AG04450 (cell line): ENCODE results near the gene KIAA0825. TPM values are rescaled to one million over a fixed set of nuclear protein-coding genes. Genes with fewer than 3 reads are reported as not detected.

Experiments used
- CTCF ChIA-PET: fragments of 300-600, 350-600 bp; formaldehyde crosslinking; extraction: SDS; loops from one replicate; lab custom pipeline; 2022; ENCODE audit warnings: antibody characterized with exemption, inconsistent platforms; lab: Charles Lee
- POLR2A ChIA-PET: fragments of 350-600 bp; formaldehyde crosslinking; extraction: SDS; loops from one replicate; lab custom pipeline; 2021; ENCODE audit warnings: antibody characterized with exemption, inconsistent platforms; lab: Yijun Ruan, JAX
- DNase-seq: peaks from one replicate; pipeline ENCODE4 v3.0.0-alpha.2; 2011; ENCODE audit warnings: low read depth, low spot score
- H3K27ac ChIP-seq: one replicate; pipeline ENCODE4 v1.5.1; 2012; ENCODE audit warnings: low read depth, low read length, control low read depth
- H3K27me3 ChIP-seq: one replicate; pipeline ENCODE4 v1.6.0; 2012; ENCODE audit warnings: low read length; ENCODE audit not compliant: control insufficient read depth, insufficient read depth
- H3K4me3 ChIP-seq: 2 replicates; pipeline ENCODE4 v1.5.1; 2011; ENCODE audit warnings: mild to moderate bottlenecking, low read depth, low read length, control low read depth
- H3K9me3 ChIP-seq: 2 replicates; pipeline ENCODE4 v1.5.1; 2012; ENCODE audit warnings: low read length; ENCODE audit not compliant: control insufficient read depth, insufficient read depth
- polyA plus RNA-seq: library from polyadenylated mRNA; depleted of rRNA; stranded (reverse); fragments of >200 nt; gene quantifications from 2 replicates; pipeline ENCODE4 v1.2.3, GENCODE V29; 2011
- TF ChIP-seq, protein P1 (sequence below): IDR thresholded peaks from 2 replicates; pipeline ENCODE4 v1.5.1; 2011; ENCODE audit warnings: low read depth, low read length, control low read depth, inconsistent platforms

Gene KIAA0825
- polyA plus RNA-seq, 1 experiment: 2.1 TPM

DNA sequence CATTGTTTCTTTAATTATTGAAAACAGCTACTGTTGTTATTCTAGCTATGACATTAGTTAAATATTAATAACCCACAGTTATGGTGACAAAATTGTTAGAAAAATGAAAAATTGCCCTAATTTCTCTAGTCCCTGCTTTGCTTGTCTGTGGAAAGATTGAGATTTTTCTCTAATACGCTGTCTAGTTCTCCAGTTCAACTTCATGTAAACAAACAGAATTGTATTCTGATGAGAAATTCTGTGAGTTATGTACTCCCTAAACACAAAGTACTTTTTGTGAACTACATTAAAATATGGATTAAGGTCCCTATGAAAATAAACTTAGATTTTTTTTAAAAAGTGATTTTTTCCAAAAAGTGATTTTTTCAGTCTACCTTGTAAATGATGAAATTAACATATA is 8.8 kb upstream of the KIAA0825 start:
- TF ChIP-seq, protein P1, sequence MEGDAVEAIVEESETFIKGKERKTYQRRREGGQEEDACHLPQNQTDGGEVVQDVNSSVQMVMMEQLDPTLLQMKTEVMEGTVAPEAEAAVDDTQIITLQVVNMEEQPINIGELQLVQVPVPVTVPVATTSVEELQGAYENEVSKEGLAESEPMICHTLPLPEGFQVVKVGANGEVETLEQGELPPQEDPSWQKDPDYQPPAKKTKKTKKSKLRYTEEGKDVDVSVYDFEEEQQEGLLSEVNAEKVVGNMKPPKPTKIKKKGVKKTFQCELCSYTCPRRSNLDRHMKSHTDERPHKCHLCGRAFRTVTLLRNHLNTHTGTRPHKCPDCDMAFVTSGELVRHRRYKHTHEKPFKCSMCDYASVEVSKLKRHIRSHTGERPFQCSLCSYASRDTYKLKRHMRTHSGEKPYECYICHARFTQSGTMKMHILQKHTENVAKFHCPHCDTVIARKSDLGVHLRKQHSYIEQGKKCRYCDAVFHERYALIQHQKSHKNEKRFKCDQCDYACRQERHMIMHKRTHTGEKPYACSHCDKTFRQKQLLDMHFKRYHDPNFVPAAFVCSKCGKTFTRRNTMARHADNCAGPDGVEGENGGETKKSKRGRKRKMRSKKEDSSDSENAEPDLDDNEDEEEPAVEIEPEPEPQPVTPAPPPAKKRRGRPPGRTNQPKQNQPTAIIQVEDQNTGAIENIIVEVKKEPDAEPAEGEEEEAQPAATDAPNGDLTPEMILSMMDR: no peak
- no peak for DNase-seq
- CTCF ChIA-PET: interaction anchor here (1.6 kb wide), 1 partner anchor 111 kb away, joined by 5 read pairs; no protein-coding TSS in a partner anchor
- H3K4me3 ChIP-seq: no peak overlapping the region
- H3K9me3 ChIP-seq: no peaks in the 10 kb centered on the region
- POLR2A ChIA-PET: no interaction called here
- no peaks in the 10 kb centered on the region for H3K27me3 ChIP-seq
- H3K27ac ChIP-seq: no peak overlapping the region

DNA sequence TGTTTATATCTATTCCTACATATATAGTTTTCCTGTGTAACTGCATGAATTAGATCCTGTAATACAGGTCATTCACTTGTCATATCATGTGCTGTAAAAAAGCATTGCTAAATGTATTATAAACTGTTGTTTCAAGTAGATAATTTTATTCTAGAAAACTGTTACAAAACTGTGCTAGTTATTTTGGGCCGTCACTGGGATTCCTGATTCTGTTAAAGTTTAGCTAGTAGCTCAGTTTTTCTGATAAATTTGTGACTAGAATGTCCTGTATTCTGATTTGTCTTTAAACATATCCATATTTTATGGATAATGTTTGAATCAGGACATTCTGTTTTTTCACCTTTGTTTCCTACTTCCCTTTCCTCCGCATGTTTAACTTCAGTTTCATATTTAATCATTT is 5.5 kb upstream of the KIAA0825 start:
- POLR2A ChIA-PET: no interaction called here
- no peak for DNase-seq
- CTCF ChIA-PET: no interaction called here
- no peak overlapping the region for H3K27ac ChIP-seq
- TF ChIP-seq, protein P1: no peak
- no peaks in the 10 kb centered on the region for H3K27me3 ChIP-seq
- H3K9me3 ChIP-seq: no peaks in the 10 kb centered on the region
- no peak overlapping the region for H3K4me3 ChIP-seq

DNA sequence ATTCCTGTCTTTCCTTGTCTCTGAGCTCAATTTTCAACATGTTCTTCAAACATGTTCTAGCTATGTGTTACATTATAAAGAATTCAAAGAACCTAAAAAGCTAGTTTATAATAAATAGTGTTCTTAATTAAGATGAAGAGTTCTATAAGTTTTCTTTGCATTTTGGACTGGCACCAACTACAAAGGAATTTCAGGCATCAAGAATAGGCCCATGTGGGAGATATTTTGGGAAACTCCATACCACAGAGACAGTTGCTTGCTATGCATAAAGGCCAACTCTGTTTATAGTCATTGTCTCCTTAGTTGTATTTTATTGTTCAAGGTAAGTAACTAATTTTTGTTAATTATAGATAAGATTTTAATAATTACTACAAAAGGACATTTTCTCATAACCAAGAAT is 4.6 kb upstream of the KIAA0825 start:
- H3K27me3 ChIP-seq: no peaks in the 10 kb centered on the region
- no peak overlapping the region for H3K27ac ChIP-seq
- H3K9me3 ChIP-seq: no peaks in the 10 kb centered on the region; the same call in 1 of the 2 replicates
- ChIA-PET CTCF (interaction anchor here (1.3 kb wide), 1 partner anchor 115 kb away, joined by 6 read pairs; no protein-coding TSS in a partner anchor), POLR2A (no interaction called here)
- DNase-seq: no peak
- TF ChIP-seq, protein P1: no peak
- no peak overlapping the region for H3K4me3 ChIP-seq

DNA sequence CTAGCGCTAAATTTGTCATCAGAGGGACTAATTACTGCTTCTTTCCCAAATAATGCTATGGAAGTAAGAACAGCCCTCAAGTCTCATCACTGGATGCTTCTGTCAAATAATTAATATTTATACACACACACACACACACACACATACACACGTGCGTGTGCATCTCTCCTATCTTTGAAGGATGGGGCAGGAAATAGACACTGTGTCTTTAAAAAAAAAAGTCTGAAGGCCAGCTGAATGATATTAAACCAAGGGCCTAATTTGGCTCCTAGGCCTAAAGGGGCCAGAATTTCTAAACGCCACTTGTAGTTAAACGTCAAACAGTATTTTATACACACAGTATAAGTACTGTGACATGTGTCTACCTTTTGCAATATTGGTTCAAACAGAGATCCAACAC is 3.4 kb upstream of the KIAA0825 start:
- ChIA-PET POLR2A (no interaction called here), CTCF (no interaction called here)
- no peaks in the 10 kb centered on the region for H3K27me3 ChIP-seq
- no peak overlapping the region for H3K4me3 ChIP-seq
- H3K9me3 ChIP-seq: no peaks in the 10 kb centered on the region; the same call in 1 of the 2 replicates
- no peak overlapping the region for H3K27ac ChIP-seq
- no peak for DNase-seq
- TF ChIP-seq, protein P1: no peak

GRCh38 chr5:94620256-94620655 is 1.9 kb upstream of the KIAA0825 start:
- Histone ChIP-seq H3K4me3 (no peak overlapping the region), H3K9me3 (no peaks in the 10 kb centered on the region; the same call in 1 of the 2 replicates), H3K27ac (no peak overlapping the region), H3K27me3 (no peaks in the 10 kb centered on the region)
- CTCF ChIA-PET: no interaction called here
- POLR2A ChIA-PET: no interaction called here
- TF ChIP-seq, protein P1: no peak
- DNase-seq: no peak
